22Rv1 (cell line): Measurements from ENCODE around the gene FAM168A.
"Not testable (repeated sequence)": the region's sequence is repeated elsewhere in the genome, so short reads cannot be mapped to it uniquely, and the experiment has no call there.

Experiments
- ZFX ChIP-seq: fragments of 450-650 bp; IDR thresholded peaks from 2 replicates; pipeline ENCODE4 v1.6.1; 2017; ENCODE audit warnings: antibody characterized with exemption, borderline replicate concordance
- TF ChIP-seq, protein P1 (sequence below): fragments of 450-650 bp; IDR thresholded peaks from 2 replicates; pipeline ENCODE4 v1.5.1; 2017; ENCODE audit warnings: mild to moderate bottlenecking

DNA sequence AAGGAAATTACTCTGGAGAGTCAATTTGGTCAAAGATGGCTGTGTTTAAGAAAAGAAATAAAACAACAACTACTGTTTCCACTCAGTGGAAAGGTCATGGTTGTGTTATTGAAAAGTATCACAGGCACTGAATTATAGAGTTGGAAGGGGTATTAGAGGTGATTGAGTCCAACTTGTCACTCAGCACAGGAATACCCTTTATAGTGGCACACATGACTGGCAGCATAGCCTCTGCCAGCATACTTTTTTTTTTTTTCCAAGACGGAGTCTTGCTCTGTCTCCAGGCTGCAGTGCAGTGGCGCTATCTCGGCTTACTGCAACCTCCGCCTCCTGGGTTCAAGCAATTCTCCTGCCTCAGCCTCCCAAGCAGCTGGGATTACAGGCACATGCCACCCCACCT lies 161.1 kb downstream of the FAM168A start:
- TF ChIP-seq, protein P1, sequence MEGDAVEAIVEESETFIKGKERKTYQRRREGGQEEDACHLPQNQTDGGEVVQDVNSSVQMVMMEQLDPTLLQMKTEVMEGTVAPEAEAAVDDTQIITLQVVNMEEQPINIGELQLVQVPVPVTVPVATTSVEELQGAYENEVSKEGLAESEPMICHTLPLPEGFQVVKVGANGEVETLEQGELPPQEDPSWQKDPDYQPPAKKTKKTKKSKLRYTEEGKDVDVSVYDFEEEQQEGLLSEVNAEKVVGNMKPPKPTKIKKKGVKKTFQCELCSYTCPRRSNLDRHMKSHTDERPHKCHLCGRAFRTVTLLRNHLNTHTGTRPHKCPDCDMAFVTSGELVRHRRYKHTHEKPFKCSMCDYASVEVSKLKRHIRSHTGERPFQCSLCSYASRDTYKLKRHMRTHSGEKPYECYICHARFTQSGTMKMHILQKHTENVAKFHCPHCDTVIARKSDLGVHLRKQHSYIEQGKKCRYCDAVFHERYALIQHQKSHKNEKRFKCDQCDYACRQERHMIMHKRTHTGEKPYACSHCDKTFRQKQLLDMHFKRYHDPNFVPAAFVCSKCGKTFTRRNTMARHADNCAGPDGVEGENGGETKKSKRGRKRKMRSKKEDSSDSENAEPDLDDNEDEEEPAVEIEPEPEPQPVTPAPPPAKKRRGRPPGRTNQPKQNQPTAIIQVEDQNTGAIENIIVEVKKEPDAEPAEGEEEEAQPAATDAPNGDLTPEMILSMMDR, result not testable (repeated sequence)
- TF ChIP-seq ZFX, result not testable (repeated sequence)
